Stimulated activated CD4-positive, alpha-beta T cell treated with anti-CD3 and anti-CD28 coated beads, Interleukin-12 subunit alpha, Interleukin-12 subunit beta, amount 100 ng/mL, for 4 hours (primary cell): ENCODE results near the gene NID1.

ENCODE experiments used
- DNase-seq: peaks from one replicate; pipeline ENCODE4 v3.0.0-alpha.2; 2020

Gene NID1

DNA sequence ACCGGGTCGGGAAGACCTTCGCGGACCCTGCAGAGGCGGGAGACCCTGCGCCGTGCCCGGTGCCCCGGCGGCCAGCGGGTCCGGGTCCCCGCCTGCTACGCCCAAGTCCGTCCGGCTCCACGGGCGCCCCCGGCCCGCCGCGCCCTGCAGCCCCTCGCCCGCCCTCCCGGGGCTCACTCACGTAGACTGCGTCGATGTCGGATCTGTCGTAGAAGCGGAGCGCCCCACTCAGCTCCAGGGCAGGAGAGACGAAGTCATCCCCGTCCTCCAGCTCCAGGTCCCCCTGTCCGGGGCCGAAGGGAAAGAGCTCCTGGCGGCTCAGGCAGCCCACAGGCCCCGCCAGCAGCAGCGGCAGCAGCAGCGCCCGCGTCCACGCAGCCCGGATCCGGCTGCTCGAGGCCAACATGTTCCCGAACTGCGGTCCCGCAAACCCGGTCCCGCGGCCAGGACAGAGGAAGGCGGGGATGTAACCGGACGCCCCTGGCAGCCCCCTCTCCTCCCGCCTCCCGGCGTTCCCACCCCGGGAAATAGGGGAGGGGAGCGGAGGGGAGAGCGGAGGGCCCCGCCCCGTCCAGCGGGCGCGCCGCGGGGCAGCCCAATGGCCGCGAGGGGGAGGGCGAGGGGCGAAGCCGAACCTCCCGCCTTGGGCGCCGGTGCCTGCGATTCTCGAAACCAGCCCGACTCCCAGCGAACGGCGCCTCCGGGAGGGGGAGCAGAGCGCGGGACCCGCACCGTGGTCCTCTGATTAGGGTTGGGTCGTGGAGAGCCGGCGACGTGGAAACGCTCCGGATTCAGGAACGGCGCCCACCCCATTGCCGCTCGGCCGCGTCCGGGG lies at the start of gene NID1:
NID1 (minus strand) TSS at position 417 of the 835 bp plus-strand sequence; CDS start at position 406, 11 bp downstream.
- peak; percentile 22 for DNase-seq

DNA sequence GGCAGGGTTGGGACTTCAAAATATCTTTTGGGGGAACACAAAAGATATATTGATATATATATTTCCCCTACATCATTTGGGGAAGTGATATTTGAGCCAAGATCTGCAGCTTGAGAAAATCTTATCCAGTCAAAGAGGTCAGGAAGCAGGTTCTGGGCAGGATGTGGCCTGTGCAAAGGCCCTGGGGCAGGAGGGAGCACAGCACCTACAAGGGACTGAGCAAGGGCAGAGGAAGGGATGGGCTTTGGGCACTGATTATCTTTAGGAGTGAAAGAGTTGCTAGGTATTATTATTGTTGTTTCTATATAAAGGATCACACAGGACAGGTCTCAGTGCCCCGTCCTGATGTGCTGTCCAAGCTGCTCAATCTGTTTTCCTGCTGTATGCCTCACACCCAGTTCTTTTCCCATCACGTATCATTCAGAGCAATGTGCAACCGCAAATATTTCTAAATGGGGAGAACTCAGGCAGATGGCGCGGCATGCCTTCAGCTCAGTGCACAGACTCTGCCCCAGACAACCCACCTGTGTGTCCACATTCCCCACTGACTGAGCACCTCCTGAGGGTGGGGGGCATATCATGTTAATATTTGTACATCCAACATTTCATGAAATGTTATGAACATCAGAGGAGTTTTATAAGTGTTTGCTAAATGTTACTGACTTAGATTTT lies 49.3 kb upstream of the NID1 start:
- no peak for DNase-seq

DNA sequence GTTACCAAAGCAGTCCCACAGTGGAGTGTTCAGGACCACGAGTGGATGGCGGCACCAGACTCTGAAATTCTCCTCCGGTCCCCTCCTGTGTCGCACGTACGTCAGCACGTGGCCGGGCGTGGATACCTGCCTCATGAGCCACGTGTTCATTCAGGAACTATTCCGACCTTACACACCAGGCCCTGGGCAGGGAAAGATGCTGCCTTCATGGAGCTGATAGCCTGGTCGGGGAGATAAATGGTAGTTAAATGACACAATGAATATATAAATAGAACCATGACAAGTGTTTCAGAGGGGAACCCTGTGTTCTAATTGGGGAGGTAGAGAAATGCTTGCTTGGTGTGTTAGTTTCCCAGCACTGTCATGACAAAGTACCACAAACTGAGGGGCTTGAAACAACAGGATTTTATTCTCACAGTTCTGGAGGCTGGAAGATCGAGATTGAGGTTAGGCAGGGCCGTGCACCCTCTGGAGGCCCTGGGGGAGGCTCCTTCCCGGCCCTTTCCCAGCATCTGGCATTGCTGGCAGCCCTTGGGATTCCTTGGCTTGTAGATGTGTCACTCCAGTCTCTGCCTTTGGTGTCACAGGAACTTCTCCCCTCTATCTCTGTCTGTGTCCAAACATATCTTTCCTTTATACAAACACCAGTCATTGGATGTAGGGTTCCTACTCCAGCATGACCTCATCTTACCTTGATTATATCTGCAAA lies 48.6 kb upstream of the NID1 start:
- no peak for DNase-seq

GRCh38 chr1:236112332-236112627 lies 47.4 kb upstream of the NID1 start:
- DNase-seq = no peak

DNA sequence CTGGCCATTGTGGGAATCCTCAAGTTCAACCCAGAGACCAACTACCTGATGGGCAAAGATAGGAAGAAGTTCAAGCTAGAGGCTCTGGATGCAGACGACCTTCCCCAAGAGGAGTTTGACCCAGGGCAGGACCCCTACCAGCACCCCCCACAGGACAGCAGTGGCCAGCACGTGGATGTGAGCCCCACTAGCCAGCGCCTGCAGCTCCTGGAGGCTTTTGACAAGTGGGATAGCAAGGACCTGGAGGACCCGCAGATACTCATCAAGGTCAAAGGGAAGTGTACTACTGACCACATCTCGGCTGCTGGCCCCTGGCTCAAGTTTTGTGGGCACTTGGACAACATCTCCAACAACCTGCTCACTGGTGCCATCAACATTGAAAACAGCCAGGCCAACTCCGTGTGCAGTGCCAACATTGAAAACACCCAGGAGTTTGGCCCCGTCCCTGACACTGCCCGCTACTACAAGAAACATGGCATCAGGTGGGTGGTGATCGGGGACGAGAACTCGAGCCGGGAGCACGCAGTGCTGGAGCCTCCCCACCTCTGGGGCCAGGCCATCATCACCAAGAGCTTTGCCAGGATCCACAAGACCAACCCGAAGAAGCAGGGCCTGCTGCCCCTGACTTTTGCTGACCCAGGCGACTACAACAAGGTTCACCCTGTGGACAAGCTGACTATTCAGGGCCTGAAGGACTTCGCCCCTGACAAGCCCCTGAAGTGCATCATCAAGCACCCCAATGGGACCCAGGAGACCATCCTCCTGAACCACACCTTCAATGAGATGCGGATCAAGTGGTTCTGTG lies 46.8 kb upstream of the NID1 start:
- DNase-seq = no peak

DNA sequence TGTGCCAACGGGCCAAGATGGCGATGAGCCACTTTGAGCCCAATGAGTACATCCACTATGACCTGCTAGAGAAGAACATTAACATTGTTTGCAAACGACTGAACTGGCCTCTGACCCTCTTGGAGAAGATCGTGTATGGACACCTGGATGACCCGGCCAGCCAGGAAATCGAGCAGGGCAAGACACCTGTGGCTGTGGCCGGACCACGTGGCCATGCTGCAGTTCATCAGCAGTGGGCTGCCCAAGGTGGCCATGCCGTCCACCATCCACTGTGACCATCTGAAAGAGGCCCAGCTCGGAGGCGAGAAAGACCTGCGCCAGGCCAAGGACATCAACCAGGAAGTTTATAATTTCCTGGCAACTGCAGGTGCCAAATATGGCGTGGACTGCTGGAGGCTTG lies 45.2 kb upstream of the NID1 start:
- no peak for DNase-seq

- DNase-seq = no peak
Measured at GRCh38 chr1:236108027-236108648, 43.2 kb upstream of the NID1 start.

DNA sequence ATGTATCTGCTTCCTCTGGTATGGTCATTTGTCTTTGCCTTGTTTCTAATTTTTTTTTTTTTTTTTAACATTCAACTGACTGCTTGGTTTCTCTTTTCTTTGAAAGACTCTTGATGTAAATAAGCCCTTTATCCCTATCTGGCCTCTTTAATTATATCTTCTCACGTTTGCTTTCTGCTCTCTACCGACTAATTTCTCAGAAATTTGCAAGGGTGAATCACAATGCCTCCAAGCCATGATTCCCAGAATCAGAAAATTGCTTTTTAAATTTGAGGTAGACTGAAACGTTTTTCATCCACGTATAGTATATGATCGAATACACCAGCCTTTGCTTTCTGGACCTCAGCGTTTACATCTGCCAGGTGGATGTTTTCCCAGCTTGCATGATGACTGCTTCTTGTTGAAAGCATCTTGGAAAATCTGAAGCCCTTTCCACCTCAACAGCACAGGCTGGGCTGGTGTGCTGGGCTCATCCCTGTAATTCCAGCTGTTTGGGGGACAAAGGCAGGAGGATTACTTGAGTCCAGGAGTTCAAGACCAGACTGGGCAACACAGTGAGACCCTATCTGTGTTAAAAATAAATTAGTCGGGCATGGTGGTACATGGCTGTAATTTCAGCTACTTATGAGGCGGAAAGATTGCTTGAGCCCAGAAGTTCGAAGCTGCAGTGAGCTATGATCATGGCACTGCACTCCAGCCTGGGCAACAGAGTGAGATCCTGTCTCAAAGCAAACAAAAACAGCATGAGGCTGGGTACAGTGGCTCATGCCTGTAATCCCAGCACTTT lies 42.4 kb upstream of the NID1 start:
- DNase-seq = no peak

- DNase-seq = peak; percentile 43
Measured at GRCh38 chr1:236103646-236104218, 38.8 kb upstream of the NID1 start.

- no peak for DNase-seq
Measured at GRCh38 chr1:236103059-236103458, 38.2 kb upstream of the NID1 start.

DNA sequence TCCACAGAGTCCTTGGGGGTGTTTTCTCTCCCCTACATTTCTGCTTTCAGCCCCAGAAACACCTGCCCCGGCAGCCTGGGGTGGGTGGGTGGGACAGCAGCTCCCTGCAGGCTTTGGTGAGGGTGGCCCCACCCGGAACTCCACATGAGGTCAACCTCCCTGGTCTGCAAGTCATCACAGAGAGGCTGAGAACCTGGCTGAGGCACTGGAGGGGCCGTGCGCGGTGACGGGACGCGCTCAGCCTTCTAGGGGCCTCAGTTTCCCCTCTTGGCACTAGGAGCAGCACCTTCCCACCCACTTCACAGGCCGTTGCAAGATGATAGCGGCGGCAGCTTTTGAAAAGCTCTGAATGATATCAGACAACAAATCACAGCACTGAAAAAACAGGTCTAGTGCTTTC lies 37.7 kb upstream of the NID1 start:
- DNase-seq = no peak

DNA sequence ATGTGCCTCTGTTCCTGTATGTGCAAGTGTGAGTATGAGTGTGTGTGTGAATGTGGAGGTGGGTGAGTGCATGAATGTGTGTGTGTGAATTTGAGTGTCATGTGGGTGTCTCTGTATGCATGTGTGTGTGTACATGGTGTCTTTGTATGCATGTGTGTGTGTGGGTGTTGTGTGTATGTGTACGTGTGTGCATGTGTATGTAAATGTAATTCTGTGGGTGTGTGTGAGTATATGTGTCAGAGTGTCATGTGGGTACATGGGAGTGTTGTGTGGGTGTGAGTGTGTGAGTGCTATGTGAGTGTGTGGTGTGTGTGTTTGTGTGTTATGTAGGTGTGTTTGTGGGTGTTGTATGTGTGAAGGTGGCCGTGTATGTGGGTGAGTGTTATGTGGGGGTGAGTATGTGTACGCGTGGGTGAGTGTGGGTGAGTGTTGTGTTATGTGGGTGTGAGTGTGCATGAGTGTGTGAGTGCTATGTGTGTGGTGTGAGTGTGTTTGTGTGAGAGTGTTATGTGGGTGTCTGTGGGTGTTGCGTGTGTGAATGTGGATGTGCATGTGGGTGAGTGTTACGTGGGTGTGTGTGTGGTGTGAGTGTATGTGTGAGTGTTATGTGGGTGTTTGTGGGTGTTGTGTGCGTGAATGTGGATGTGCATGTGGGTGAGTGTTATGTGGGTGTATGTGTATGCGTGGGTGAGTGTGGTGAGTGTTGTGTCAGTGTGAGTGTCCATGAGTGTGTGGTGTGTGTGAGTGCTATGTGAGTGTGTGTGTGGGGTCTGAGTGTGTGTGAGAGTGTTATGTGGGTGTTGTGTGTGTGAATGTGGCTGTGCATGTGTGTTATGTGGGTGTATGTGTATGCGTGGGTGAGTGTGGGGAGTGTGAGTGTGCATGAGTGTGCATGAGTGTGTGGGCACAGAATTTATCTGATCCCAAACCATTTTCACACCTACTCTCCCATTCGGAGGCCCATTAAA lies 36.6 kb upstream of the NID1 start:
- DNase-seq = no peak

- no peak for DNase-seq
Measured at GRCh38 chr1:236100799-236101198, 35.9 kb upstream of the NID1 start.

DNA sequence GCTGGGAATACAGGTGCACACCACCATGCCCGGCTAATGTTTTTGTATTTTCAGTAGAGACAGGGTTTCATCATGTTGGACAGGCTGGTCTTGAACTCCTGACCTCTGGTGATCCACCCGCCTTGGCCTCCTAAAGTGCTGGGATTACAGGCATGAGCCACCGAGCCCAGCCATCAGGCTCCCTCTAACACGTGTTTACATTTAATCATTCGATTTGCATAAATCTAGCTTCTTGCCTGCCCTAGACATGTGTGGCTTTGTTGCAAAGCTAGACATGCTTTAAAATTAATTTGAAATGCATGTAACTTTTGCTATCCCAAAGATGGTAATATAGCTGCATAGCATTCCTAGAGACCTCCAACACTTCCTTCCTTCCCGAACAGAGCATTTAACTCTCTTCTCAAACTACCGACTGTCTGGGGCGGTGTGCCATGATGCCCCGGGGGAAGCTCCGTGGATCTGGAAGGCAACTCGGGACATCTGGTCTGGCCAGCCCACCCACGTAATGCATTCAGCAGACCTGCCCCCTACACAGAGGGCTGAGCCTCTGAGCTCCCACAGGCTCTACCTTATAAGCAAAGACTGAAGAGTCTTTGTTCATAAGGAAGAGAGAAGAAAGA lies 34.6 kb upstream of the NID1 start:
- no peak for DNase-seq

DNA sequence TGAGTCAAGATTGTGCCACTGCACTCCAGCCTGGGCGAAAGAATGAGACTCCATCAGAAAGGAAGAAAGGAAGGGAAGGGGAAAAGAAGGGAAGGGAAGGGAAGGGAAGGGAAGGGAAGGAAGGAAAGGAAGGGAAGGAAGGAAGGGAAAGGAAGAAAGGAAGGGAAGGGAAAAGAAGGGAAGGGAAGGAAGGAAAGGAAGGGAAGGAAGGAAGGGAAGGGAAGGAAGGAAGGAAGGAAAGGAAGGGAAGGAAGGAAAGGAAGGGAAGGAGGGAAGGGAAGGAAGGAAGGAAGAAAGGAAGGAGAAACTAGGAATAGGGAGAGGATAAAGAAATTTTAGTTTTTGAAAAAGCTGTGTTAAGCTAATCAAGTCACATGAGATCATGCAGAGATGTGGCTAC lies 33.4 kb upstream of the NID1 start:
- DNase-seq = no peak

GRCh38 chr1:236096660-236097482 lies 32.0 kb upstream of the NID1 start:
- peak; percentile 56 for DNase-seq

GRCh38 chr1:236095705-236096520 lies 31.0 kb upstream of the NID1 start:
- no peak for DNase-seq

DNA sequence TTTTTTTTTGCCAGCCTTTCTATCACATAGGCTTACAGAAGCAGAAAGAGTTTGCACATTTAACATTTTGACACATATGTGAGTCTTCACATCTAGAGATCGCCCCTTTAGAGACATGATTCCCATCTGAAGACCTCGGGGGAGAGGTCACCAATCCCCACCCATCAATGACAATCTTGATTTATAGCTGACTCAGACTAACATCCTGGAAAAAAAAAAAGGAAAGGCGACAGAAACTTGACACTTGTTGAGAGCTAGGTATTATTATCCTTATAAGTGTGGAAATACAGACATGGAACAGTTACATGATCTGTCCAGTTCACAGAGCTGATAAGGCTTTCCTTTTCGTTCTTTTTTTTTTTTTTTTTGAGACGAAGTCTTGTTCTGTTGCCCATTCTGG lies 28.0 kb upstream of the NID1 start:
- no peak for DNase-seq
